Liver (tissue), 3 donors: ENCODE data around the gene EZH1.

Experiments used
- CTCF ChIP-seq: fragments of 150-350 bp; IDR thresholded peaks from 2 replicates; pipeline ENCODE4 v1.5.1; 2017; ENCODE audit warnings: improper control_type of control experiment, low read depth, low read length; ENCODE audit not compliant: missing input control
- RAD21 ChIP-seq, 2 donors: IDR thresholded peaks; 2 replicates each; pipeline ENCODE4 v1.6.1; 2016; ENCODE audit warnings: antibody characterized with exemption in 2 of 2, mild to moderate bottlenecking in 2 of 2
- donor health status: healthy.
- donor health status: healthy.

- TF ChIP-seq CTCF: no peak
- no peak for TF ChIP-seq RAD21 (IDR thresholded peaks at IDR 0.05)
Observed at GRCh38 chr17:42706732-42707131, 38.1 kb downstream of the EZH1 start.
